NCI-H2196 treated with DMSO at 0.1 percent for 48 hours (cell line): ENCODE data around the gene EXOC3.
"Not testable (repeated sequence)": the region's sequence is repeated elsewhere in the genome, so short reads cannot be mapped to it uniquely, and the experiment has no call there.

Experiments
- DNase-seq: peaks from one replicate; lab custom pipeline; 2025; ENCODE audit not compliant: unreplicated experiment; lab: John Stamatoyannopoulos, UW

The EXOC3 gene

DNA sequence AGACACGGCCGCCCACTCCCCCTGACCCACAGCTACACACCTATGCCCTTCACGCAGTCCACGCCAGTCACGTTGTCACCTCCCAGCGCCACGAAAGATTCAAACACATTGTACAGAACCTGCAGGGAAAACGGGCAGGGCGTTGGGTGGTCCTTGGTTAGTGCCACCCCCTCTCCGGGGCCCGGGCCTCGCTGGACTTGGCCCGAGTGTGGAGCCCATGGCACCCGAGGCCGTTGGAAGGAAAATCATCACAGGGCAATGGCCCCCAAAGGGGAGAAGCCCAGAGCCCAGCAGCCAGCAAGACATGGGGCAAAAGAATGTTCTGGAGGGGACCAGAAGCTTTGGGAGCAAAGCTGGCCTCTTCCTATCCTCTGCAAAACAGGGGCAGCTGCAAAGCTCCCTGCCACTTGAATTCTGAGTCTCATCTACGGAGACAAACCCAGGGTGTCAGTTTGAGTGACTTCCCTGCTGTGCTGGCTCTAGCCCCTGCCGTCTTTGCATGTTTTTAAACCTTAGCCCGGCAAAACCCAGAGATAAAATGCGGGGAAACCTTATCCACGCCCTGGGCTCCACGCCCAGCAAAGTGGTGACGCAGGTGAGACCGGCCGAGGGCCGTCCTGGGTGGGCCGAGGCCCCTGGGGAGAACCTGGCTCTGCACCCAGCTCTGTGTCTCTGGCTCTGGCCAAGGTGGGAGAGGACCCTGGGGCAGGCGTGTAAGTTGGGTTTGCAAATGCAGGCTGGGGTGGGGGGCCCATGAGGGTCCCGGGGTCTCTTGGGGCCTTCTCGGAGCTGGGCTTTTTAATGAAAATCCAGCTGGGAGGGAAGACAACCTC, 42.4 kb downstream of the EXOC3 start:
- DNase-seq, result no peak

DNA sequence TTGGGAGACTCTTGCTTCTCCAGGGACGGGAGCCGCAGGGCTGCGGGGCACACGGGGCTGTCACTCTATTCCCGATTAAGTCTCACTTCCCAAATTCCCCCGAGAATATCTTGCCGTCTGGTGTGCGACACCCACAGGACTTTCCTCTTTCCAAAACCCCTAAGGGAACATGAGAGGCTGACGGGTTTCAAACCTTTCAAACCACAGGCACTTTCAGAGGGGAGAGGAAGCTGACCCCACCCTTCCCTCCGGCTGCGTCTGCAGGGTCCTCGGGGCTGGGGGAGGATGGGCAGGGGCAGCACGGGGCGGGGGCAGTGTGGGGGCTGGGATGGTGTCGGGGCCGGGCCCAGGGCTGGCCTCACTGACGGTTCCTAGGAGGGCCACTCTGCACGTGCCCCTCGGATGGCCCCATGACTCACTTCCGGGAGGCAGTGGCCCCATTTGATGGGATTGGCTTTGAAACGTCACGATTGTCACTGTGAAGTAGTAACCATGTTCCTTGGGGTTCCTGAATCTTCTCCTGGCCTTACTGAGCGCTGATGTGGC, 43.0 kb downstream of the EXOC3 start:
- no peak for DNase-seq

- not testable (repeated sequence) for DNase-seq
These were observed 43.6 kb downstream of the EXOC3 start for GRCh38 chr5:486597-486996.

DNA sequence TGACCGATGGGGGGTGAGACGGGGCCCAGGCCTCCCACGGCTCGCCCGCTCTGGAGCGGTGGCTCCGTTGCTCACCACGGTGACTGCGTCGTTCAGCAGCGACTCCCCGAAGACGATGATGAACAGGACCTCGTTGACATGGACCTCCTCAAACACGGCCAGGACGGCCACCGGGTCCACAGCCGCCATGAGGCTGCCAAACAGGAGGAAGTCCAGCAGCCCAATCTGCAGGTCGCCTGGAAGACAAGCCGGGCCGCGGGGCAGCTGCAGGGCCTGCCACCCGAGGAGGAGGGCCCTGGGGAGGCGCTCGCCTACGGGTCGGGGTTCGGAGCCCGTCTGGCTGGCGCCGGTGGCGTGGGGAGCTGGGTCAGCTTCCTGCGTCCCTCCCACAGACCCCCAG, 45.3 kb downstream of the EXOC3 start:
- no peak for DNase-seq

- DNase-seq, result no peak
These were observed 46.0 kb downstream of the EXOC3 start for GRCh38 chr5:488744-489688.

DNA sequence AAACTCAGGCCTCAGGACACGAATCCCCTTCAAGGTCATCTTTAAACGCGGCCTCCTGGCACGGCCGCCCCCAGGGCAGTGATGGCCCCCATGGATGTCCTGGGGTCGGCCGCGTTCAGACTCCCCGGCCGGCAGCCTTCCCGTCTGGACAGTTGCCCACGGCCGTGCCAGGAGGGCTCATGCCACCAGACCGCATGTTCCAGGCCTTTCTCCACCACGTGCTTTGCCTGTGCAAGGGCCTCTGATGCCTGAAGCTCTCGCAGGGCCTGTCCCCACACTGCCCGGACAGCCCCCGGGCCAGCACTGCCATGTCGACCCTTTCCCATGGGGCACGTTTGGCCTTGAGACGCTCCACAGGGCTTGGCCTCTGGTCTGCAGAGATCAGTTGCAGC, 46.7 kb downstream of the EXOC3 start:
- DNase-seq, result no peak

- no peak for DNase-seq
These were observed 47.4 kb downstream of the EXOC3 start for GRCh38 chr5:490116-491106.

DNA sequence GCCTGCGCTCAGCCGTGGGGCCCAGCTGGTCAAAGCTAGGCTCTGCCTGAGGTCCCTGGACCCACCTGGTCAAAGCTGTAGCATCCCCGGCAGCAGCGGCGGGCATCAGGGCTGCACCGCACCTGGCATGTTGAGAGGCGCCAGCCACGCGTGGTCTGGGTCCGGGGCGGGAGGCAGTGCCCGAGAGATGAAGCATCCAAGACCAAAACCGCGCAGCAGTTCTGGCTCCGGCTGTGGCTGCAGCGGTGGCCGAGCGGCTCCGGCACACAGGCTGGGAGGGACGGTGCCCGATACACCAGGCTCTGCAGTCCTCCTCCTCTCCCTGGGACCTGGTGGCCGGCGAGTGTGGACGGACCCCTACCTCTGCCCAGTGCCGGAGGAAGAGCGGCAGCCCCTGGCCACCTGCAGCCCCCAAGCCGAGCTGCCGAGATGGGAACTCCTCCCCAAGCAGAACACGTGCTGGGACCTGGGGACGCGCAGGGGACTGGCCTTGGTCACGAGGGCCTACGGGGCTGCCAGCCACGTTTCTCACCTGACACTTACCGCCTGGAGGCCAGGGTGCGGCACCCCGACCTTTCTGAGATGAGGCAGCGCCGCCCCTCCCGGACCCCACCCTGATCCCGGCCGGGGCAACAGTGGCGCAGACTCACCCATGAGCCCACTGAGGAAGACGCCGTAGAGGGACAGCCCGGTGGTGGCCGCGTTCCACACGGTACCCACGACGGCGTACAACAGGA, 48.3 kb downstream of the EXOC3 start:
- no peak for DNase-seq

GRCh38 chr5:491856-492155, 48.8 kb downstream of the EXOC3 start:
- no peak for DNase-seq

DNA sequence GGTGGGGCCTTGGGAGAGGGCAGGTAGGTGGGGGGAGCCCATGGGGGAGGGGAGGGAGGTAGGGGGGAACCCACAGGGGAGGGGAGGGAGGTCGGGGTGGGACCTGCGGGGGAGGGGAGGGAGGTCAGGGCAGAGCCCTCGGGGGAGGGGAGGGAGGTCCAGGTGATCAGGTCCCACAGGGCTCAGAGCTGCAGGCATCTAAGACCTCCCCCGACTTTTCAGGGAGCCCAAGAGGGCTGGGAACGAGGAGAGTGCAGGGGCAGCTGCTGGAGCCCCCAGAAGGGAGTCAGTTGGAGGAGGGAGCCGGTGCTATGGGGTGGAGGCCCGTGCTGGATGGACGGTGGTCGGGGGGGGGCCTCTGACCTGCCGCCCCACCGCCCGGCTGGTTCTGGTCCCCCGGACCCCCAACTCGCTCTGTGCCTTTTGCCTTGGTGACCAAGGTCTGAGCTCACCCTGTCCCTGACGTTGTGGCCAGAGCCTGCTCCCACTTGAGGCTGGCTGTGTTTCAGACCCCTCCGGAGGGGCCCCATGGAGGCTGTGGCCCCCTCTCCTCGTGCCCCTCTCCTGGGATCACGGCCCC, 49.4 kb downstream of the EXOC3 start:
- DNase-seq, result no peak

GRCh38 chr5:493119-493701, 50.2 kb downstream of the EXOC3 start:
- no peak for DNase-seq

GRCh38 chr5:493758-494157, 50.8 kb downstream of the EXOC3 start:
- DNase-seq, result no peak

- DNase-seq, result no peak
These were observed 51.8 kb downstream of the EXOC3 start for GRCh38 chr5:494667-495255.

DNA sequence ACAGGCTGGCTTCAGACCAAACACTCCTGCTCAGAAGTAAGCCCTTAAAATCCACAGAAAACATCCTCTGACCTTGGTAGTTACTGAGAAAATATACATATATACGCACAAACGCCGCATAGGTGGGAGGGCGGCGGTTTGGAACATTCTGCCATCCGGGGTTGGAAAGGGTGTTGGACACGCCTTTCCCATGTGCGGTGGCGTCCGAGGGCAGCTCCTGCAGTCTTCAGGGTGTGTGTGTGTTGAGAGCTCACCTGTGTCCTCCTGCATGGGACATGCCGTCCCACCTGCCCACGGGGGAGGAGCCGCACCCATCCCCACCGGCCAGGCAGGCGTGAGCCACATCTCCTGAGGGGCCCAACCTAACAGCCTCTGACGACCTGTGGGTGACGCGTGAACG, 53.1 kb downstream of the EXOC3 start:
- no peak for DNase-seq

GRCh38 chr5:497090-497700, 54.2 kb downstream of the EXOC3 start:
- DNase-seq, result no peak

DNA sequence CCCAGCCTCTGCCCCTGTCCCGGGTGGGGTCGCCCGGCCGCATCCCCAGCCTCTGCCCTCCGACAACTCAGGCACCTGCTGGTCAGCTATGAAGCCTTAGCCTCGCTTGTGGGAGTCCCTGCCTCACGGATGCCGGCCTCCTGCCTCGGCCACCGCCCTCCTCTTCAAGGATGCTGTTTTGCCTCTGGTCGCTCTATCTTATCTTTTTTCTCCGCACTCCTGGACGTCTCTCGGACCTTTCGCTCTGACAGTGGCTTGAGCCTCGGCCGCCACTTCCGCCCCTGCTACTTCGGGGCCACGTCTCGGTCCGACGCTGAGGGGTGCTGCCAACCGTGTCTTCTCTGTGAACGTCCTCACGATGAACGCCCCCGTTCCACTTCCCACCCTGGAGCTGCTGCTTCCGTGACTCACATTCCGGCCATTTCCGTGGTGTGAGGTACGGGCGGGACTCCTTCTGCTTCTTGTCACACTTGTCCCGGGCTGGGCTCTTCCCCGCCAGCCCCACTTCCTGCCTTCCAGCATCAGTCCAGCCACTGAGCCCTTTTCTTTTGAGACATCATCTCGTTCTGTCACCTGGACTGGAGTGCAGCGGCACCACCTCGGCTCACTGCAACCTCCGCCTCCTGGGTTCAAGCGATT, 55.0 kb downstream of the EXOC3 start:
- DNase-seq, result no peak

- DNase-seq, result no peak
These were observed 56.5 kb downstream of the EXOC3 start for GRCh38 chr5:499233-500209.
